H7 (cell line): ENCODE measurements around the gene GARS1. TPM values are rescaled to one million over a fixed set of nuclear protein-coding genes. Genes with fewer than 3 reads are reported as not detected.

ENCODE experiments used
- DNase-seq: peaks from one replicate; pipeline ENCODE4 v3.0.0; 2012
- H3K27me3 ChIP-seq: 2 replicates; pipeline ENCODE4 v1.6.0; 2011; ENCODE audit warnings: mild to moderate bottlenecking, low read length; ENCODE audit not compliant: control insufficient read depth, insufficient read depth
- H3K36me3 ChIP-seq: replicated peaks from 2 replicates; pipeline ENCODE4 v1.5.1; 2011; ENCODE audit warnings: low read length; ENCODE audit not compliant: control insufficient read depth, insufficient read depth
- H3K4me3 ChIP-seq: 2 replicates; pipeline ENCODE4 v1.5.1; 2011; ENCODE audit warnings: low read depth, mild to moderate bottlenecking, control low read depth, low read length, moderate library complexity; ENCODE audit not compliant: insufficient read depth
- total RNA-seq: library from RNA; depleted of rRNA; stranded (reverse); fragments of >200 nt; shearing (Covaris generic); gene quantifications from 2 replicates; pipeline ENCODE4 v1.2.3, GENCODE V29; 2014

Gene GARS1
- total RNA-seq, 1 experiment from 2014 or later = 216 TPM

GRCh38 chr7:30664184-30664885, 69.7 kb downstream of the GARS1 start:
- no peaks in the 10 kb centered on the region for H3K36me3 ChIP-seq
- H3K4me3 ChIP-seq = no peak overlapping the region
- no peaks in the 10 kb centered on the region for H3K27me3 ChIP-seq
- no peak for DNase-seq

GRCh38 chr7:30665043-30665442, 70.4 kb downstream of the GARS1 start:
- DNase-seq = no peak
- Histone ChIP-seq H3K4me3 (no peak overlapping the region), H3K27me3 (no peaks in the 10 kb centered on the region), H3K36me3 (no peaks in the 10 kb centered on the region)

- H3K36me3 ChIP-seq = no peaks in the 10 kb centered on the region
- DNase-seq = no peak
- H3K4me3 ChIP-seq = no peak overlapping the region
- H3K27me3 ChIP-seq = no peaks in the 10 kb centered on the region
Observed at GRCh38 chr7:30665449-30665848, 70.8 kb downstream of the GARS1 start.

GRCh38 chr7:30667172-30667571, 72.5 kb downstream of the GARS1 start:
- H3K4me3 ChIP-seq = no peak overlapping the region
- DNase-seq = no peak
- H3K36me3 ChIP-seq = no peaks in the 10 kb centered on the region
- no peaks in the 10 kb centered on the region for H3K27me3 ChIP-seq

GRCh38 chr7:30668102-30668501, 73.4 kb downstream of the GARS1 start:
- no peak for DNase-seq
- no peaks in the 10 kb centered on the region for H3K36me3 ChIP-seq
- H3K27me3 ChIP-seq = no peaks in the 10 kb centered on the region
- no peak overlapping the region for H3K4me3 ChIP-seq

- H3K4me3 ChIP-seq = no peak overlapping the region
- DNase-seq = peak; percentile 91
- H3K27me3 ChIP-seq = peaks cover 6% of the 10 kb centered on the region; the same call in 1 of the 2 replicates
- no peaks in the 10 kb centered on the region for H3K36me3 ChIP-seq
Observed at GRCh38 chr7:30671793-30672465, 77.3 kb downstream of the GARS1 start.

- Histone ChIP-seq H3K27me3 (peaks cover 6% of the 10 kb centered on the region; the same call in 1 of the 2 replicates), H3K4me3 (no peak overlapping the region), H3K36me3 (no peaks in the 10 kb centered on the region)
- DNase-seq = no peak
Observed at GRCh38 chr7:30674420-30674819, 79.7 kb downstream of the GARS1 start.

GRCh38 chr7:30674876-30675275, 80.2 kb downstream of the GARS1 start:
- Histone ChIP-seq H3K36me3 (no peaks in the 10 kb centered on the region), H3K4me3 (no peak overlapping the region), H3K27me3 (peaks cover 6% of the 10 kb centered on the region; the same call in 1 of the 2 replicates)
- no peak for DNase-seq

- H3K27me3 ChIP-seq = peaks cover 43% of the 10 kb centered on the region
- DNase-seq = peak; percentile 67
- no peaks in the 10 kb centered on the region for H3K36me3 ChIP-seq
- no peak overlapping the region for H3K4me3 ChIP-seq
Observed at GRCh38 chr7:30678805-30679204, 84.1 kb downstream of the GARS1 start.

- Histone ChIP-seq H3K36me3 (no peaks in the 10 kb centered on the region), H3K27me3 (peaks cover 45% of the 10 kb centered on the region), H3K4me3 (no peak overlapping the region)
- DNase-seq = no peak
Observed at GRCh38 chr7:30679664-30680063, 85.0 kb downstream of the GARS1 start.

- DNase-seq = peak; percentile 90
- peak overlapping the region; percentile 52 for H3K4me3 ChIP-seq
- no peaks in the 10 kb centered on the region for H3K36me3 ChIP-seq
- H3K27me3 ChIP-seq = peaks cover 41% of the 10 kb centered on the region
Observed at GRCh38 chr7:30681331-30681797, 86.7 kb downstream of the GARS1 start.

- H3K36me3 ChIP-seq = no peaks in the 10 kb centered on the region
- peak overlapping the region; percentile 52 for H3K4me3 ChIP-seq
- peak; percentile 78 for DNase-seq
- peaks cover 39% of the 10 kb centered on the region for H3K27me3 ChIP-seq
Observed at GRCh38 chr7:30681815-30682211, 87.1 kb downstream of the GARS1 start.

GRCh38 chr7:30682212-30683083, 87.8 kb downstream of the GARS1 start, which contains the start of gene CRHR2:
Gene CRHR2 (minus strand): TSS chr7:30682456. CDS start chr7:30682280, 176 bp downstream.
- peak; percentile 94 for DNase-seq
- Histone ChIP-seq H3K27me3 (peaks cover 39% of the 10 kb centered on the region), H3K36me3 (no peaks in the 10 kb centered on the region), H3K4me3 (peak within 1 kb of the TSS; percentile 52)

- DNase-seq = no peak
- H3K4me3 ChIP-seq = no peak overlapping the region
- H3K27me3 ChIP-seq = peaks cover 39% of the 10 kb centered on the region
- H3K36me3 ChIP-seq = no peaks in the 10 kb centered on the region
Observed at GRCh38 chr7:30683306-30683705, 88.6 kb downstream of the GARS1 start.
